Nephron progenitor cell (in vitro differentiated cells): ENCODE results near the gene GRIA2.

Source experiments
- DNase-seq: peaks from one replicate; pipeline ENCODE4 v3.0.0; 2021
- H3K27ac Mint-ChIP-seq: 2 replicates; pipeline ENCODE4 v1.8.0; 2021; ENCODE audit warnings: mild to moderate bottlenecking, moderate library complexity, mixed read lengths
- H3K27me3 Mint-ChIP-seq: 2 replicates; pipeline ENCODE4 v1.8.0; 2021; ENCODE audit warnings: mild to moderate bottlenecking, low read depth, mixed read lengths; ENCODE audit not compliant: poor library complexity
- H3K36me3 Mint-ChIP-seq: 2 replicates; pipeline ENCODE4 v1.8.0; 2021; ENCODE audit warnings: low read depth, mixed read lengths
- H3K4me1 Mint-ChIP-seq: 2 replicates; pipeline ENCODE4 v1.8.0; 2021; ENCODE audit warnings: mixed read lengths
- H3K4me3 Mint-ChIP-seq: 2 replicates; pipeline ENCODE4 v1.8.0; 2021; ENCODE audit warnings: mild to moderate bottlenecking, moderate library complexity, mixed read lengths
- H3K9me3 Mint-ChIP-seq: 2 replicates; pipeline ENCODE4 v1.8.0; 2021; ENCODE audit warnings: mild to moderate bottlenecking, moderate library complexity, mixed read lengths
- CTCF ChIP-seq: fragments of 200-600 bp; sonication (generic); IDR thresholded peaks from 2 replicates; pipeline ENCODE4 v1.5.0; 2021; ENCODE audit warnings: antibody characterized with exemption

GRIA2 gene

GRCh38 chr4:157221895-157222770, 1.6 kb downstream of the GRIA2 start:
- peak; percentile 16 for TF ChIP-seq CTCF
- DNase-seq: peak; percentile 69

GRCh38 chr4:157222771-157223160, 2.2 kb downstream of the GRIA2 start:
- no peak overlapping the region for H3K27ac Mint-ChIP-seq
- no peaks in the 10 kb centered on the region for H3K9me3 Mint-ChIP-seq
- peaks cover 73% of the 10 kb centered on the region for H3K27me3 Mint-ChIP-seq
- no peaks in the 10 kb centered on the region for H3K36me3 Mint-ChIP-seq
- TF ChIP-seq CTCF: no peak
- H3K4me3 Mint-ChIP-seq: peak overlapping the region; percentile 81
- DNase-seq: no peak
- peaks cover 27% of the 10 kb centered on the region for H3K4me1 Mint-ChIP-seq

More at GRCh38 chr4:157221895-157222770, 1.6 kb downstream of the GRIA2 start:
- H3K4me1 Mint-ChIP-seq: peaks cover 27% of the 10 kb centered on the region
- peaks cover 75% of the 10 kb centered on the region for H3K27me3 Mint-ChIP-seq
- H3K4me3 Mint-ChIP-seq: peak overlapping the region; percentile 81
- no peaks in the 10 kb centered on the region for H3K9me3 Mint-ChIP-seq
- H3K36me3 Mint-ChIP-seq: no peaks in the 10 kb centered on the region
- H3K27ac Mint-ChIP-seq: no peak overlapping the region

- no peak overlapping the region for H3K27ac Mint-ChIP-seq
- no peak for DNase-seq
- no peaks in the 10 kb centered on the region for H3K36me3 Mint-ChIP-seq
- H3K27me3 Mint-ChIP-seq: peaks cover 66% of the 10 kb centered on the region
- peaks cover 27% of the 10 kb centered on the region for H3K4me1 Mint-ChIP-seq
- TF ChIP-seq CTCF: no peak
- H3K9me3 Mint-ChIP-seq: no peaks in the 10 kb centered on the region
- H3K4me3 Mint-ChIP-seq: peak overlapping the region; percentile 81
Observed at GRCh38 chr4:157223456-157223855, 2.9 kb downstream of the GRIA2 start.

- Mint-ChIP-seq H3K9me3 (no peaks in the 10 kb centered on the region), H3K4me3 (no peak overlapping the region), H3K4me1 (peaks cover 27% of the 10 kb centered on the region), H3K36me3 (no peaks in the 10 kb centered on the region), H3K27ac (no peak overlapping the region), H3K27me3 (peaks cover 57% of the 10 kb centered on the region)
- no peak for DNase-seq
- TF ChIP-seq CTCF: no peak
Observed at GRCh38 chr4:157225096-157225495, 4.6 kb downstream of the GRIA2 start.

- Mint-ChIP-seq H3K27ac (no peak overlapping the region), H3K27me3 (peaks cover 47% of the 10 kb centered on the region), H3K36me3 (no peaks in the 10 kb centered on the region), H3K4me3 (no peak overlapping the region), H3K9me3 (no peaks in the 10 kb centered on the region), H3K4me1 (peaks cover 19% of the 10 kb centered on the region)
- TF ChIP-seq CTCF: no peak
- DNase-seq: no peak
Observed at GRCh38 chr4:157226035-157226434, 5.5 kb downstream of the GRIA2 start.

GRCh38 chr4:157226601-157227000, 6.1 kb downstream of the GRIA2 start:
- peaks cover 14% of the 10 kb centered on the region for H3K4me1 Mint-ChIP-seq
- H3K27ac Mint-ChIP-seq: no peak overlapping the region
- no peak for DNase-seq
- no peak overlapping the region for H3K4me3 Mint-ChIP-seq
- TF ChIP-seq CTCF: no peak
- H3K27me3 Mint-ChIP-seq: peaks cover 42% of the 10 kb centered on the region
- H3K36me3 Mint-ChIP-seq: no peaks in the 10 kb centered on the region
- no peaks in the 10 kb centered on the region for H3K9me3 Mint-ChIP-seq
